ENCODE data around the gene WNT5B. TPM values are rescaled to one million over a fixed set of nuclear protein-coding genes. Genes with fewer than 3 reads are reported as not detected.

Gene WNT5B
- total RNA-seq, 1 experiment from 2014 or later, result 13.5 TPM

Other genes starting within 250 kb of the WNT5B start
- 21.5 and 22.3 TPM in 2 replicates for gene FBXL14, start 34.6 kb upstream of the WNT5B start, total RNA-seq (2014; rRNA removed; shearing (Covaris generic))
- 36.2 and 46.7 TPM in 2 replicates for gene ADIPOR2, start 61.8 kb downstream of the WNT5B start, total RNA-seq (2014; rRNA removed; shearing (Covaris generic))
- not detected in 2 replicates for gene LRTM2, start 191.3 kb downstream of the WNT5B start, total RNA-seq (2014; rRNA removed; shearing (Covaris generic))

All from G401 (cell line).